CD4-positive, alpha-beta T cell treated with Interferon gamma for 1 hour (primary cell): Measurements from ENCODE around the gene SPEG.

Experiments
- DNase-seq: peaks from one replicate; pipeline ENCODE4 v3.0.0-alpha.2; 2020

SPEG gene

GRCh38 chr2:219515874-219516629, 81.4 kb downstream of the SPEG start:
- no peak for DNase-seq

DNA sequence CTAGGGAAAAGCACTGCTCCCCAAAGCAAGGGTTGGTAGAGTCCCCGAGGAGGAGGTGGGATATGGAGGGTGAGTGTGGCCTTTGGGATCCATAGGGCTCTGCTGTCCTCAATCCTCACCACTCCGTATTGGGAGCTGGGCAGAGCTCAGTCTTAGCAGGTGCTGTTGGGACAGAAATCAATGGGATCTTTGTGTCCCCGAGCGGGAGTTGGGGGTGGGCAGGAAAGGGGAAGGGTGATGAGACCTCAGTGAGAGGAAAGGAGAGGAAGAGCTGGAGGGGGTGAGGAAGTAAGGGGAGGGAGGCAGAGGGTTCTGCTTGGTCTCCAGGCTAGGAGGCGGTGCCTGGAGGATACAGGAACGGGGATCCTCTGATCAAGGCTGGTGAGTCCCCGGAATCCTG, 82.2 kb downstream of the SPEG start:
- no peak for DNase-seq

DNA sequence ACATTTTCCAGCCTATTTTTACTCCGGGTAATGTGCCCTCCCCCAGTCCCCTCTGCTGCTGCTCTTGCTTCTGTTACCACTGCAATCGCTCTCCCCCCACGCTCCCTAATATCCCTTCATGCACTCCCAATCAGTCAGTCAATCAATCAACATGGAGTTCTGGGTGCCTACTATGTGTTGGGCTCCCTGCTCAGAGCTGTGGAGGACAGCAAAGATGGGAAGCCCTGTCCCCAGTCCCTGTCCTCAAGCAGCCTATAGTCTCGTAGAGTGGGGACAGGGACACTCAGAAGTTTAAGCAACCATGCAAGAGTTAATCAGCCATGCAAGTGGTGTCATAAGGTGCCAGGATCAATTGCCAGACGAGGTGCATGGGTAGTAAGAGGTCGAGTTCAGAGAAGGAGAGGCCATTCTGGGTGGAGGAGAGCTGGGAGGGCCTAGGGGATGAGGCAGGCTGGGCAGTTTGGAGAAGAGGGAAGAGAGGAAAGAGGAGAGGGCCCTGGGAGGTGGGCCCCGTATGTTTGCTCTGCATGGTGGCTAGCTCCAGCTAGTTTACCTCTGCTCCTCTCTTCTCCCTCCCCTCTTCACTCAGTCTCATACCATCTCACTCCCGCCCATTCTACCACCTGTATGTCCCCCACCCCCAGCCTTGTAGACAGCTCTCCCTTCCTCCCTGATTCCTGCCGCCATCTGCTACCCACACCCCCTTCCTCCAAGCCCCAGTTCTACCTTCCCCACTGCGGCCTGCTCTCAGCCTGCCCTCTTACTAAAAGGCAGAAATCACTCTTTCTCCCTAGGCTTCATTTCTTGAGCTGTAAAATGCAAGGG, 83.5 kb downstream of the SPEG start:
- DNase-seq = no peak

- DNase-seq = no peak
Observed at GRCh38 chr2:219519526-219519916, 84.9 kb downstream of the SPEG start.

- no peak for DNase-seq
Observed at GRCh38 chr2:219520079-219520478, 85.4 kb downstream of the SPEG start.

DNA sequence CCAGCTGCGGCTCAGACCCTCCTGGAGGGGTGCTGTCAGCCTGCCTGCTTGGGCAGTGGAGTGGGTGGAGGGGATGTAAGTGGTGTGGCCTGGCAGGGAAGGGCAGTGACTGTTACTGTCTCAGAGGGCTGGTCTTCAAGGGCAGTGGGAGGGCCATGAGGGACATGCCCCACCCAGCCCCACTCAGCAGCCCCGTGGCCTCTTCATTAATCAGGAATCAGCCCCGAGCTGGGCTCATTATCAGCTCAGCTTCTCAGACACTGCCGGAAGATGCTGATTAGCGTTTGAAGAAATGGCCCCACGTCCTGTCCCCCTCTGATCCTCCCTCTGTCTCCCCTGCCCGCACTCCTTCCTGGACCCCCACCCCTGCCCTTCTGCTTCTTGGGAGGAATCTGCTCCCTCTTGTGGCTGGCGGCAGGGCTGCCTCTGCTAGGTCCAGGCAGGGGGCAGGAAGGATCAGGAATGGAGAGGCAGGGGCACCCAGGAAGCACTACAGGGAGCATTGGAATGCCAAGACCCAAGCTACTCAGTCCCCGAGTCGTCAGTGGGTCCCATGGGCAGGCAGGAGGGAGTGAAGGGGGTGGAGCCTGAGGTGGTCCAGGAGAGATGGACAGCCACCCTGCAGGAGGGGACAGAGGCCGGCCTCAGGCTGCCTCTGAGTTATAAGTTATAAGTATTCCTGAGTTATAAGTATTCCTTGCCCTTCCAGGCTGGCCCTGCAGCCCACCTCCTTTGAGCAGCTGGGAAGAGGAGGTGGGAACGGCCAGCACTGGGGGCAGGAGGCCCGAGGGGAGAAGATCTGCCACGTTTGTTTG, 86.6 kb downstream of the SPEG start:
- DNase-seq = no peak

GRCh38 chr2:219522111-219523030, 87.7 kb downstream of the SPEG start:
- no peak for DNase-seq

GRCh38 chr2:219523031-219523671, 88.5 kb downstream of the SPEG start:
- no peak for DNase-seq

DNA sequence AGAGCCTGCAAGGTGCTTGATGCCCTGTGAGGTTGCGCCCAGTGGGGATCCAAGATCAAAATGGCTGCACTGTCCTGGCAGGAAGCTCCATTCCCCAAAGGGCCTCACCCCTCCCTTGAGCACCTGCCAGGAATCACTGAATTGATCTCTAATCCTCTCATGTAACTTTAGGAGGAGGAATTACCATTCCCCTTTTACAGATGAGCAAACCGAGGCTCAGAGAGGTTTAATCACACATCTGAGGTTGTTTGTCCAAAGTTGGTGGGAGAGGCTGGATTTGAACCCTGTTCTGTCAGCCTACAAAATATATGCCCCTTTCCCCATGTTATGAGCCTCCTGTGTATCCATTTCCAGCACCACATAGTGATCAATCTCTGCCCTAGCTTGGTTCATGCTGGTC, 90.2 kb downstream of the SPEG start:
- DNase-seq = no peak

GRCh38 chr2:219525533-219526232, 91.0 kb downstream of the SPEG start:
- no peak for DNase-seq

GRCh38 chr2:219526320-219527075, 91.9 kb downstream of the SPEG start:
- DNase-seq = no peak

DNA sequence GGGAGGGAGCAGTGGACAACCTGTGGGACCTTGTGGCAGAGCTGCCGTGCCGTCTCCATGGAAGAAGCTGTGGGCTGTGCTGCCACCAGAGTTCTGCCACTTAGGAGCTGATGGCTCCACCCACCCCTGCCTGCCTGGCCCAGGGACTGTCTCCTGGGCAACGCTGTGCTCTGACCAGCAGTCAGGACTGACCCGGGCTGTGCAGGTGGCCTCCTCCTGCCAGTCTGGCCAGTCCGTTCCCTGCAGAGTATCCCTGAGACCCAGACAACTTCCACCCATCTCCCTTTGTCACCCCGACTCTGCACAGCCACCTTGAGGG, 92.4 kb downstream of the SPEG start:
- no peak for DNase-seq

- no peak for DNase-seq
Observed at GRCh38 chr2:219527472-219527871, 92.8 kb downstream of the SPEG start.

- peak; percentile 80 for DNase-seq
Observed at GRCh38 chr2:219530048-219530963, 95.7 kb downstream of the SPEG start.

GRCh38 chr2:219531639-219532377, 97.2 kb downstream of the SPEG start:
- DNase-seq = no peak

GRCh38 chr2:219532378-219532649, 97.7 kb downstream of the SPEG start:
- no peak for DNase-seq

GRCh38 chr2:219533930-219534661, 99.5 kb downstream of the SPEG start:
- DNase-seq = no peak

DNA sequence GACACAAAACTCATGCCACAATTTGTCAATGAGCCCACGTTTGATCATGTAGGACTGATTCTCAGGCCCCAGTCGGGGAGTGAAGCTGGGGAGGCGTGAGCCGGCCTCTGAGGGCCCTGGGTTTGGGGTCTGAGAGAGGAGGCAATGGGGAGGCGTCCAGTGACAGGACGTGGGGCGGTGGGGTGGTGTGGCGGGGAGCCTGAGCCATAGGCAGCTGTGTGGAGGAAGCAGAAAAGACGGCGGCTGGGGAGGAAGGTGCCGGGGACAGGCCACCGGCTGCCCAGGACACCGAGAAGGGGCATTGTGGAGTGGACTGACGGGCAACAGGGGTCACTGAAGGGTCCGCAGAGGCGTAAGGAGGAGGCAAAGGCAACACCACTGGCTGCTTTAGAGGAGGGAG, 101.8 kb downstream of the SPEG start:
- DNase-seq = no peak
